Dermis microvascular lymphatic vessel endothelial cell (primary cell): ENCODE data around the gene MMP1. TPM values are rescaled to one million over a fixed set of nuclear protein-coding genes. Genes with fewer than 3 reads are reported as not detected.
"Not testable (repeated sequence)": the region's sequence is repeated elsewhere in the genome, so short reads cannot be mapped to it uniquely, and the experiment has no call there.

Source experiments
- DNase-seq, 2 donors: peaks; one replicate each; pipeline versions ENCODE4 v3.0.0 to v3.0.0-alpha.2; 2010; ENCODE audit warnings: low read depth in 2 of 2
- total RNA-seq: library from RNA; depleted of rRNA; stranded (reverse); fragments of >200 nt; gene quantifications from 2 replicates; pipeline ENCODE4 v1.2.1, GENCODE V29; 2014

MMP1 gene
- total RNA-seq, 1 donor from 2014 or later, result 16.4 TPM

DNA sequence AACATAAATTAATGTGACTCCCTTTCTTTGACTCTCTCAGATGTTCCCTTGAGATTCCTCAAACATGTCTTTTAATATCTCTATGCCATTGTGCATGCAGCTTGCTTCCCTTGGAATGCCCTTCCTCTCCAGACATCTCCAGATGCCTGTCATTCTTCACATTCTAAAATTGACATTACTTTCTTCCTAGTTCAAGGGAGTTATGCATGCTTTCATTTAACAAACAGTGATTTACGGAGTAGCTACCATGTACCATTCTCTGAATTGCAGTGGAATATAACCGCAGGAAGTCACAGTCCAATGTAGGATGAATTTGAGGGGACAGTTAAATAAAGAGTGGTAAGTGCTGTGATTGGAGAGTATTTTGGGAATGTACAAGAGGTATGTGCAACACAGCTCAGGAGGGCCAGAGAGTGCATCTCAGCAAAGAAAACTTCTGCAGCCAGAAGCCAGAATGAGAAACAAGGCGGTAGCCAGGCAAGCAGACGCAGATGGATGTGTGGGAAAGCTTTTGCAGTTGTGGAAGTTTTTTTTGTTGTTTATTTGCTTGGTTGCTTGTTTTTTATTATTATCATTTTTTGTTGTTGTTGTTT, 36.2 kb downstream of the MMP1 start:
- DNase-seq, result peak in 1 of 2 donors; percentile 38

DNA sequence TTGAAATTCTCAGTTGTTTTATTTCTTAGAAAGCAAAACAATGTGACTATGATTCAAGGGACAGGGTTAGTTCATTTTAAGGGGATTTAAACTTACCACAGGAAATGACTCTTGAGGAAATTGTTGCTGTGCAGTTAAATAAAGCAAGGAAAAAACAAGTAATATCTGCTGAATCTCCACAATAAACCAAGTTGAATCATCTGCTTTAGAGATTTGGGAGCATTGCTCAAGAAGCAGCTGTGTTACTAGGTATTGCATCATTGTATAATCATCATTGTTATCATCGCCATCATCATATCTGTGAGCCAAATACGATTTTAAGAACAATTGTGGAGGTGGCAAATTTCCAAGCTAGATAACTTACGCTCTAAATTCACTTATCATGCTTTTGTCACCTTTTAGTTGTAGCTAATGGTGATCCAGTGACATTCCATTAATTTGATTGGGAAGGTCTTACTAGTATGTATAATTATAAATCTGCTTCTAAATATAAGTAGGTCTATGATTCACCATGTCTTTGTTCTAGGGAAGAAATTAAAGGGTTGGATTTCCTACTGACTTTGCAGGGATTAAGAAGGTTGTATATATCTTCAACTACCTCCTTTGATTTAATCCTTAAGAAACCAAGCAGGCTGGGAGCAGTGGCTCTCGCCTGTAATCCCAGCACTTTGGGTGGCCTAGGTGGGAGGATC, 37.5 kb downstream of the MMP1 start:
- peak; percentile 70 to 96 for DNase-seq

DNA sequence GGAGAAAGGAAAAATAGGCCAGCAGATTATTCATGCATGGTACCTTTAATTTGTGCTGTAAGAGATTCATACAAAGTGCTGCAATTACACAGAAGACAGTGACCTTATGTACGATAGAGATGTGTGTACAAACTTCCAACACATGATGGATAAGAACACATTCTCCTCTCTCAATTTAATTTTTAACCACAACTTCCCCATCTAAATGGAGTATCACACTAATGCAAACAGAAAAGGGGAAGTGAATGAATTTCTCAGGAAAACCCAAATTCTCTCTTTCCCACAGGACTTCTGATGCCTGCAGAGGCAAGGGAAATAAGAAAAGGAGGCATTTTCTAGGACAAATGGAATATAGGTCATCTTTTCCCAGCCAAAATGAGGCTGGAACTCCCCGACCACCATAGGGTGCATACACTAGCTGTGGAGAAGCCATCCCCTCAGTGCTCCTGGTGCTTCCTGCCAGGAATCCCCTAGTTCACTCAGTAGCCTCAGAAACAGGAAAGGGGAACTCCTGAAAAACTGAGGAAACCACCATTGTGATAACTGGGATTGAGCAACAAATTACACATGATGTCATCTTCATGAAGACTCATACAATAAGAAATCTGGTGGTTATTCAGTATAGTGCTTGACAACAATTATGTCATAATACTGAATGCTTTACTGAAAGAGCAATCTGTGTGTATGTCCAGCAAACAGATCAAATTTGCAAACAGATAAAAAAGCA, 40.0 kb downstream of the MMP1 start:
- peak; percentile 75 to 92 for DNase-seq

GRCh38 chr11:102753267-102753666, 44.7 kb downstream of the MMP1 start:
- DNase-seq, result no peak

DNA sequence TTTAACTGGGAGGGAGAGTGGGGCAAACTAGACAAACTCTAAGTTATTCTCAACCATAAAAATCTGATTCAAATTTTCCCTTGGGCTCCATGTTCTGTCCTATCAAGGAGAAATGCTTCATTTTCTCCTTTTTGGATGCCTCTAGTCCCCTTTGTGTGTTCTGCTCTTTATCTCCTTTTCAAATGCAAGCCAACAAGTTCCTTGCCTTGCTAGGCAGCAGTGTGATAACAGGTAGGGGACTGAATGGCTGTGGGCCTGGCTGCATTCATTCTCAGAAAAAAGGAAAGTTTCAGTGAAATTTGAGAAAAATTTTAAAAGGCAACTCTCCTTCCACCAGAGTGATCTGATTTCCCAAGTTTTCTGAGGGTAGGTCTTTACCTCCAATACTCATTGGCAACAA, 46.3 kb downstream of the MMP1 start:
- no peak for DNase-seq

GRCh38 chr11:102749101-102749722, 48.7 kb downstream of the MMP1 start:
- no peak for DNase-seq

DNA sequence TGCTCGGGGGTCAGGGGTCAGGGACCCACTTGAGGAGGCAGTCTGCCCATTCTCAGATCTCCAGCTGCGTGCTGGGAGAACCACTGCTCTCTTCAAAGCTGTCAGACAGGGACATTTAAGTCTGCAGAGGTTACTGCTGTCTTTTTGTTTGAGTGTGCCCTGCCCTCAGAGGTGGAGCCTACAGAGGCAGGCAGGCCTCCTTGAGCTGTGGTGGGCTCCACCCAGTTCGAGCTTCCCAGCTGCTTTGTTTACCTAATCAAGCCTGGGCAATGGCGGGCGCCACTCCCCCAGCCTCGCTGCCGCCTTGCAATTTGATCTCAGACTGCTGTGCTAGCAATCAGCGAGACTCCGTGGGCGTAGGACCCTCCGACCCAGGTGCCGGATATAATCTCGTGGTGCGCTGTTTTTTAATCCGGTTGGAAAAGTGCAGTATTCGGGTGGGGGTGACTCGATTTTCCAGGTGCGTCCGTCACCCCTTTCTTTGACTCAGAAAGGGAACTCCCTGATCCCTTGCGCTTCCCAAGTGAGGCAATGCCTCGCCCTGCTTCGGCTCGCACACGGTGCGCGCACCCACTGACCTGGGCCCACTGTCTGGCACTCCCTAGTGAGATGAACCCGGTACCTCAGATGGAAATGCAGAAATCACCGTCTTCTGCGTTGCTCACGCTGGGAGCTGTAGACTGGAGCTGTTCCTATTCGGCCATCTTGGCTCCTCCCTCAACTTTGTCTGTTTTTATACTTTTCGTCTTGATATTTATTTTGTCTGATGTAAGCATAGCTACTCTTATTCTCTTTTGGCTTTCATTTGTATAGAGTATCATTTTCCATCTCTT, 51.0 kb downstream of the MMP1 start:
- DNase-seq, result not testable (repeated sequence)

Other genes with a start within 250 kb of the MMP1 start
- not detected in 2 replicates for gene MMP20, start 172.8 kb downstream of the MMP1 start, total RNA-seq
- not detected in 2 replicates for gene MMP27, start 92.4 kb downstream of the MMP1 start, total RNA-seq
- gene MMP8, start 73.2 kb downstream of the MMP1 start, total RNA-seq, result not detected in 2 replicates
- 3.5 and 10.1 TPM in 2 replicates for gene MMP10, start 17.5 kb downstream of the MMP1 start, total RNA-seq
- gene MMP3, start 45.4 kb upstream of the MMP1 start, total RNA-seq, result not detected in 2 replicates
- gene MMP12, start 76.8 kb upstream of the MMP1 start, total RNA-seq, result not detected in 2 replicates
- gene MMP13, start 157.6 kb upstream of the MMP1 start, total RNA-seq, result not detected in 2 replicates